Mucosa of rectum (tissue), 2 donors: Measurements from ENCODE around the gene HOXB7.

Experiments used
- H3K27ac ChIP-seq, 2 donors: one replicate each; pipeline ENCODE4 v1.7.0; 2013; ENCODE audit warnings: inconsistent platforms in 2 of 2, low read depth in 2 of 2, low read length in 2 of 2
- H3K27me3 ChIP-seq, 2 donors: one replicate each; pipeline ENCODE4 v1.7.0; 2013; ENCODE audit warnings: low read length in 2 of 2; ENCODE audit not compliant: control insufficient read depth in 2 of 2, insufficient read depth in 2 of 2
- H3K36me3 ChIP-seq, 2 donors: one replicate each; pipeline ENCODE4 v1.7.0; 2013; ENCODE audit warnings: low read length in 2 of 2; ENCODE audit not compliant: control insufficient read depth in 2 of 2, insufficient read depth in 2 of 2
- H3K4me1 ChIP-seq, 2 donors: one replicate each; pipeline ENCODE4 v1.7.0; 2013; ENCODE audit warnings: low read length in 2 of 2, mild to moderate bottlenecking in 1 of 2; ENCODE audit not compliant: control insufficient read depth in 2 of 2, insufficient read depth in 2 of 2
- H3K4me3 ChIP-seq, 2 donors: one replicate each; pipeline ENCODE4 v1.7.0; 2013; ENCODE audit warnings: low read length in 2 of 2
- H3K9ac ChIP-seq, 2 donors: one replicate each; pipeline ENCODE4 v1.7.0; 2013; ENCODE audit warnings: low read length in 2 of 2, low read depth in 1 of 2, mild to moderate bottlenecking in 1 of 2
- H3K9me3 ChIP-seq, 2 donors: one replicate each; pipeline ENCODE4 v1.7.0; 2013; ENCODE audit warnings: low read length in 2 of 2; ENCODE audit not compliant: control insufficient read depth in 2 of 2
- donor health status: healthy.
- donor health status: Normal muscosa, but diverticular disease.

The HOXB7 gene

GRCh38 chr17:48643697-48644012, 32.8 kb upstream of the HOXB7 start:
- Histone ChIP-seq H3K27me3 (peaks cover 4 to 10% of the 10 kb centered on the region in 2 donors), H3K9ac (peak overlapping the region; percentile 92 to 98)

GRCh38 chr17:48642843-48643696, 32.3 kb upstream of the HOXB7 start:
- peaks cover 4 to 10% of the 10 kb centered on the region in 2 donors for H3K27me3 ChIP-seq

More at GRCh38 chr17:48643697-48644012, 32.8 kb upstream of the HOXB7 start:
- H3K4me1 ChIP-seq = peaks cover 27 to 50% of the 10 kb centered on the region in 2 donors
- peak overlapping the region; percentile 74 to 83 for H3K4me3 ChIP-seq
- no peaks in the 10 kb centered on the region for H3K36me3 ChIP-seq
- H3K27ac ChIP-seq = peak overlapping the region; percentile 94
- H3K9me3 ChIP-seq = no peaks in the 10 kb centered on the region

GRCh38 chr17:48642059-48642842, 31.4 kb upstream of the HOXB7 start:
- peak overlapping the region; percentile 94 for H3K27ac ChIP-seq
- peak overlapping the region; percentile 74 to 83 for H3K4me3 ChIP-seq
- peak overlapping the region; percentile 92 to 98 for H3K9ac ChIP-seq
- peaks cover 4 to 18% of the 10 kb centered on the region in 2 donors for H3K27me3 ChIP-seq
- peaks cover 28 to 50% of the 10 kb centered on the region in 2 donors for H3K4me1 ChIP-seq
- H3K9me3 ChIP-seq = no peaks in the 10 kb centered on the region
- no peaks in the 10 kb centered on the region for H3K36me3 ChIP-seq

More at GRCh38 chr17:48642843-48643696, 32.3 kb upstream of the HOXB7 start:
- Histone ChIP-seq H3K4me3 (peak overlapping the region; percentile 74 to 83), H3K36me3 (no peaks in the 10 kb centered on the region), H3K9ac (peak overlapping the region; percentile 92 to 98), H3K4me1 (peaks cover 27 to 50% of the 10 kb centered on the region in 2 donors), H3K27ac (peak overlapping the region; percentile 94), H3K9me3 (no peaks in the 10 kb centered on the region)

GRCh38 chr17:48641541-48642058, 30.8 kb upstream of the HOXB7 start:
- Histone ChIP-seq H3K9ac (peak overlapping the region; percentile 92 to 98), H3K4me1 (peaks cover 34 to 57% of the 10 kb centered on the region in 2 donors), H3K27me3 (peaks cover 4 to 24% of the 10 kb centered on the region in 2 donors), H3K4me3 (peak overlapping the region; percentile 74 to 83), H3K36me3 (no peaks in the 10 kb centered on the region), H3K9me3 (no peaks in the 10 kb centered on the region), H3K27ac (peak overlapping the region; percentile 94)

GRCh38 chr17:48640858-48641180, 30.0 kb upstream of the HOXB7 start:
- Histone ChIP-seq H3K9ac (peak overlapping the region; percentile 24 to 98), H3K4me1 (peaks cover 40 to 62% of the 10 kb centered on the region in 2 donors), H3K4me3 (peak overlapping the region in 1 of 2 donors; percentile 28), H3K36me3 (peaks cover 0 to 4% of the 10 kb centered on the region in 2 donors), H3K27me3 (peaks cover 6 to 26% of the 10 kb centered on the region in 2 donors), H3K9me3 (no peaks in the 10 kb centered on the region), H3K27ac (peak overlapping the region; percentile 94)

GRCh38 chr17:48639982-48640857, 29.4 kb upstream of the HOXB7 start:
- Histone ChIP-seq H3K4me3 (peak overlapping the region in 1 of 2 donors; percentile 28), H3K27me3 (peaks cover 6 to 30% of the 10 kb centered on the region in 2 donors), H3K36me3 (peaks cover 2 to 7% of the 10 kb centered on the region in 2 donors), H3K27ac (peak overlapping the region; percentile 94), H3K4me1 (peaks cover 41 to 68% of the 10 kb centered on the region in 2 donors), H3K9me3 (no peaks in the 10 kb centered on the region), H3K9ac (peak overlapping the region in 1 of 2 donors; percentile 14)

GRCh38 chr17:48639136-48639535, 28.3 kb upstream of the HOXB7 start:
- Histone ChIP-seq H3K27me3 (peaks cover 6 to 31% of the 10 kb centered on the region in 2 donors), H3K4me3 (peak overlapping the region; percentile 63 to 74), H3K4me1 (peaks cover 40 to 73% of the 10 kb centered on the region in 2 donors), H3K9ac (peak overlapping the region; percentile 68 to 86), H3K9me3 (no peaks in the 10 kb centered on the region), H3K27ac (peak overlapping the region; percentile 69 to 94), H3K36me3 (peaks cover 2 to 7% of the 10 kb centered on the region in 2 donors)

GRCh38 chr17:48637323-48638260, 26.8 kb upstream of the HOXB7 start:
- peaks cover 8 to 36% of the 10 kb centered on the region in 2 donors for H3K27me3 ChIP-seq
- H3K9ac ChIP-seq = peak overlapping the region; percentile 61 to 86
- peak overlapping the region; percentile 69 to 89 for H3K27ac ChIP-seq
- peaks cover 44 to 74% of the 10 kb centered on the region in 2 donors for H3K4me1 ChIP-seq
- H3K9me3 ChIP-seq = no peaks in the 10 kb centered on the region
- peaks cover 2 to 7% of the 10 kb centered on the region in 2 donors for H3K36me3 ChIP-seq
- H3K4me3 ChIP-seq = peak overlapping the region; percentile 63 to 74
